Endodermal cell (in vitro differentiated cells): ENCODE measurements around the gene TMEM59L. TPM values are rescaled to one million over a fixed set of nuclear protein-coding genes. Genes with fewer than 3 reads are reported as not detected.

Source experiments
- DNase-seq: peaks from one replicate; pipeline ENCODE4 v3.0.0-alpha.2; 2017
- H3K27ac ChIP-seq: 2 replicates; pipeline ENCODE4 v1.5.1; 2013; ENCODE audit warnings: mild to moderate bottlenecking, low read depth, low read length, moderate library complexity
- H3K27me3 ChIP-seq: 2 replicates; pipeline ENCODE4 v1.6.1; 2013; ENCODE audit warnings: mild to moderate bottlenecking, low read length, moderate library complexity; ENCODE audit not compliant: insufficient read depth, control insufficient read depth, poor library complexity, severe bottlenecking
- H3K36me3 ChIP-seq: 2 replicates; pipeline ENCODE4 v1.7.0; 2013; ENCODE audit warnings: mild to moderate bottlenecking, low read length, moderate library complexity; ENCODE audit not compliant: control insufficient read depth, insufficient read depth
- H3K4me1 ChIP-seq: one replicate; pipeline ENCODE4 v1.7.0; 2013; ENCODE audit warnings: low read length; ENCODE audit not compliant: control insufficient read depth, insufficient read depth
- H3K4me3 ChIP-seq: 2 replicates; pipeline ENCODE4 v1.5.1; 2013; ENCODE audit warnings: mild to moderate bottlenecking, low read length, moderate library complexity
- H3K9ac ChIP-seq: 2 replicates; pipeline ENCODE4 v1.6.1; 2013; ENCODE audit warnings: mild to moderate bottlenecking, low read length, moderate library complexity; ENCODE audit not compliant: poor library complexity, severe bottlenecking; ENCODE audit errors: extremely low read depth
- H3K9me3 ChIP-seq: 2 replicates; pipeline ENCODE4 v1.6.1; 2013; ENCODE audit warnings: mild to moderate bottlenecking, low read length, moderate library complexity; ENCODE audit not compliant: control insufficient read depth
- H3K27ac Mint-ChIP-seq: 2 replicates; pipeline ENCODE4 v1.8.0; 2020; ENCODE audit warnings: mixed read lengths
- H3K27me3 Mint-ChIP-seq: 2 replicates; pipeline ENCODE4 v1.8.0; 2021; ENCODE audit warnings: mild to moderate bottlenecking, mixed read lengths; ENCODE audit not compliant: insufficient read depth
- H3K36me3 Mint-ChIP-seq: 2 replicates; pipeline ENCODE4 v1.8.0; 2020; ENCODE audit warnings: low read depth, mixed read lengths
- H3K4me1 Mint-ChIP-seq: 2 replicates; pipeline ENCODE4 v1.8.0; 2020; ENCODE audit warnings: mixed read lengths
- H3K4me3 Mint-ChIP-seq: 2 replicates; pipeline ENCODE4 v1.8.0; 2020; ENCODE audit warnings: mild to moderate bottlenecking, moderate library complexity, mixed read lengths
- H3K9me3 Mint-ChIP-seq: 2 replicates; pipeline ENCODE4 v1.8.0; 2020; ENCODE audit warnings: mild to moderate bottlenecking, mixed read lengths
- CTCF ChIP-seq: fragments of 200-600 bp; sonication (generic); conservative IDR thresholded peaks from 2 replicates; pipeline ENCODE4 v1.5.0; 2021; ENCODE audit warnings: antibody characterized with exemption, mild to moderate bottlenecking
- WGBS, 2 experiments: methylation state at CpG; one replicate each; pipeline versions ENCODE4 v1.1.5 to v1.1.7; 2013; ENCODE audit warnings: missing lambda C conversion rate in 2 of 2, mixed read lengths in 1 of 2; ENCODE audit not compliant: insufficient coverage in 1 of 2, insufficient read length in 1 of 2; 5-methylcytosine and 5-hydroxymethylcytosine counted together
- total RNA-seq, 2 donors: library from RNA; stranded (reverse); fragmentation: NEBNext Ultra II Directional in 1 of 2; extraction: Animal tissue kit (Norgen Biotek cat#: 25700) in 1 of 2; gene quantifications; 2 replicates in 1 of 2; 3 replicates in 1 of 2; pipeline ENCODE4 v1.2.1, GENCODE V29; 2021

TMEM59L gene
- total RNA-seq, 2 donors from 2014 or later = 5.0 to 7.2 TPM

GRCh38 chr19:18611327-18612050 lies 1.2 kb upstream of the TMEM59L start:
- Mint-ChIP-seq H3K4me1 (peaks cover 18% of the 10 kb centered on the region), H3K27ac (no peak overlapping the region), H3K36me3 (no peaks in the 10 kb centered on the region), H3K4me3 (peak overlapping the region; percentile 52), H3K9me3 (no peaks in the 10 kb centered on the region), H3K27me3 (peaks cover 92% of the 10 kb centered on the region)
- H3K9ac ChIP-seq = no peak overlapping the region
- peak; percentile 25 for TF ChIP-seq CTCF
- no peaks in the 10 kb centered on the region for H3K9me3 ChIP-seq
- peak; percentile 85 for DNase-seq
- no peak overlapping the region for H3K27ac ChIP-seq
- 2 to 4% methylated on average over 17 to 59 of the region's 62 CpGs for WGBS, 2 experiments
- peak overlapping the region; percentile 59 for H3K4me3 ChIP-seq
- H3K4me1 ChIP-seq = peaks cover 6% of the 10 kb centered on the region
- no peaks in the 10 kb centered on the region for H3K36me3 ChIP-seq
- H3K27me3 ChIP-seq = peaks cover 94% of the 10 kb centered on the region

- Histone ChIP-seq H3K9me3 (no peaks in the 10 kb centered on the region), H3K4me3 (peak overlapping the region; percentile 58), H3K4me1 (peaks cover 6% of the 10 kb centered on the region), H3K36me3 (no peaks in the 10 kb centered on the region), H3K9ac (no peak overlapping the region), H3K27me3 (peaks cover 89% of the 10 kb centered on the region), H3K27ac (no peak overlapping the region)
- no peak for TF ChIP-seq CTCF
- H3K27me3 Mint-ChIP-seq = peaks cover 93% of the 10 kb centered on the region
- peak overlapping the region; percentile 52 for H3K4me3 Mint-ChIP-seq
- no peaks in the 10 kb centered on the region for H3K9me3 Mint-ChIP-seq
- no peaks in the 10 kb centered on the region for H3K36me3 Mint-ChIP-seq
- 2 to 5% methylated on average over 7 to 30 of the region's 30 CpGs for WGBS, 2 experiments
- peaks cover 18% of the 10 kb centered on the region for H3K4me1 Mint-ChIP-seq
- no peak for DNase-seq
- H3K27ac Mint-ChIP-seq = no peak overlapping the region
Measured at GRCh38 chr19:18612051-18612771, 459 bp upstream of the TMEM59L start.

GRCh38 chr19:18613589-18614234 lies 1.0 kb downstream of the TMEM59L start:
- H3K27me3 Mint-ChIP-seq = peaks cover 84% of the 10 kb centered on the region
- Histone ChIP-seq H3K4me3 (no peak overlapping the region), H3K9ac (no peak overlapping the region), H3K36me3 (no peaks in the 10 kb centered on the region), H3K27ac (no peak overlapping the region), H3K4me1 (peaks cover 6% of the 10 kb centered on the region), H3K9me3 (no peaks in the 10 kb centered on the region), H3K27me3 (peaks cover 74% of the 10 kb centered on the region)
- peaks cover 17% of the 10 kb centered on the region for H3K4me1 Mint-ChIP-seq
- H3K4me3 Mint-ChIP-seq = peak overlapping the region; percentile 52
- DNase-seq = peak; percentile 62
- no peaks in the 10 kb centered on the region for H3K9me3 Mint-ChIP-seq
- H3K27ac Mint-ChIP-seq = no peak overlapping the region
- no peaks in the 10 kb centered on the region for H3K36me3 Mint-ChIP-seq
- no peak for TF ChIP-seq CTCF
- WGBS, 2 experiments = 25 to 33% methylated on average over 4 to 23 of the region's 23 CpGs
